SU-DHL-6 (cell line): ENCODE measurements around the gene NAP1L4.

Experiments used
- CTCF ChIP-seq: fragments of 200-600 bp; sonication (generic); IDR thresholded peaks from one replicate; pipeline ENCODE4 v1.5.1; 2017; ENCODE audit warnings: antibody characterized with exemption, mild to moderate bottlenecking, low read length, moderate library complexity; ENCODE audit not compliant: insufficient read depth, poor library complexity, severe bottlenecking
- EZH2phosphoT487 ChIP-seq: fragments of 200-600 bp; sonication (generic), shearing (Covaris generic); conservative IDR thresholded peaks from 2 replicates; pipeline ENCODE4 v1.6.1; 2018; ENCODE audit warnings: mild to moderate bottlenecking, antibody characterized with exemption, low read length, moderate library complexity, mixed read lengths

GRCh38 chr11:2919837-2920236, 72.3 kb downstream of the NAP1L4 start:
- TF ChIP-seq CTCF (no peak), EZH2phosphoT487 (no peak)
